Erythroblast (primary cell): Measurements from ENCODE around the gene PXYLP1.

ENCODE experiments used
- GATA1 ChIP-seq: IDR thresholded peaks from 2 replicates; pipeline ENCODE4 v1.6.1; 2011; ENCODE audit warnings: low read depth, mild to moderate bottlenecking, control low read depth, low read length, moderate library complexity
- POLR2A ChIP-seq: IDR thresholded peaks from 2 replicates; pipeline ENCODE4 v1.6.1; 2011; ENCODE audit warnings: mild to moderate bottlenecking, low read length

DNA sequence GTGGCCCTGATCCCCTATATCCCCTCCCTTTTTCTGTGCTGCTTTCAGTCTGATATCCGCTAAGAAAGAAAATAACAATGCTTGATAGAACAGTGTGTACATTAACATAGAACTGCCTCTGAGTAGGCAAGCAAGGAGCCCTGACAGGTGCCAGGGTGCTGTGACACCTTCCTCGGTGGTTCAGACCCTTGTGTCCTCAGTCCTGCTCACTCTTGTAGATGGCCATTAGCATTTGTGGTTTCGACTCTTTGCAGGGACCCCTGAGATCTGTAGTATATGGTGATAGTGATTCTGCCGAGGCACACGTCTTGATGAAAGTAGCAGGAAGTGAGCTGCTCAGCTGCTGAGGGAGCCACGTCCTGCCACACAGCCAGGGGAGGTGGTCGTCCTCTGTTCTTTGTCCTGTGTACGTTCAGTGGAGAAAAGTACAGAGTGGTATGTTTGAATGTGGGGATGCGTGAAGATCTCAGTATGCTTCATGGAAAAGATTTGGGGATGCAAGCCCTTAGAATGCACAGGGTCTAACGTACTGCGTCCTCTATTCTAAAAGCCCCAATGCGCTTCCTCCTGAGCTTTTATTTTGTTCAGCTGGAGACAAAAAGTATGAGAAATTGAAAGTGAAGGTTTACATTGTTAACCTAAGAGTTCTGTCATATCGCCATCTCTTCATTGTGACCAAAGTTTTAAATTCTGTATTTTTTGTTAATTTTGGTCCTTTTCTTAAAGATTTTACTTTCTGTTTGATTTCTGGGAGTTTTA is 35.4 kb downstream of the PXYLP1 start:
- TF ChIP-seq POLR2A (no peak), GATA1 (no peak)
